ENCODE measurements around the gene PDE12.
"Not testable (repeated sequence)": the region's sequence is repeated elsewhere in the genome, so short reads cannot be mapped to it uniquely, and the experiment has no call there.

The PDE12 gene

GRCh38 chr3:57583544-57583943 lies 27.5 kb downstream of the PDE12 start:
- no peak for DNase-seq (ENCODE audit: low spot score)

- no peak for DNase-seq (ENCODE audit: low spot score)
Observed at GRCh38 chr3:57586778-57587177, 30.7 kb downstream of the PDE12 start.

- no peak for DNase-seq (ENCODE audit: low spot score)
Observed at GRCh38 chr3:57587905-57588304, 31.8 kb downstream of the PDE12 start.

- DNase-seq (ENCODE audit: low spot score) = no peak
Observed at GRCh38 chr3:57592306-57592705, 36.2 kb downstream of the PDE12 start.

GRCh38 chr3:57594144-57594543 lies 38.1 kb downstream of the PDE12 start:
- DNase-seq (ENCODE audit: low spot score) = no peak

GRCh38 chr3:57594576-57594975 lies 38.5 kb downstream of the PDE12 start:
- DNase-seq (ENCODE audit: low spot score) = no peak

GRCh38 chr3:57596495-57597126 lies 40.5 kb downstream of the PDE12 start:
- DNase-seq (ENCODE audit: low spot score) = peak; percentile 83

- DNase-seq (ENCODE audit: low spot score) = peak; percentile 100
Observed at GRCh38 chr3:57597127-57597923, 41.3 kb downstream of the PDE12 start, which contains the start of gene ARF4. Gene ARF4 (minus strand): TSS chr3:57597344. CDS start chr3:57597140, 204 bp downstream.

DNA sequence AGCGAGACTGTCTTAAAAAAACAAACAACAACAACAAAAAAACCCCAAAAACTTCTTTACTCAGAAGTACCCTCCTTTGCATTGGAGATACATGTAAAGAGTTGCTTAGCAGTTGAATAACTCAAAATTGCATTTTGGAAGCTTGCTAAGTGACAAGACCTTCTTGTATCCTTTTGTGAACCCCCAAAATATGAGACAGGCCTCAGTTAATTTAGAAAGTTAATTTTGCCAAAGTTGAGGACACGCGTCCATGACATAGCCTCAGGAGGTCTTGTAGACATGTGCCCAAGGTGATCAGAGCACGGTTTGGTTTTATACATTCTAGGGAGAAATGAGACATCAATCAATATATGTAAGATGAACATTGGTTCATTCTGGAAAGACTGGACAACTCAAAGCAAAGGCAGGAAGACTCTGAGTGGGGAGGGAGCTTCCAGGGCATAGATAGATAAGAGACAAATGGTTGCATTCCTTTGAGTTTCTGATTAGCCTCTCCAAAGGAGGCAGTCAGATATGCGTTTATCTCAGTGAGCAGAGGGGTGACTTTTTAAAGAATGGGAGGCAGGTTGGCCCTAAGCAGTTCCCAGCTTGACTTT lies 42.8 kb downstream of the PDE12 start:
- peak; percentile 36 for DNase-seq (ENCODE audit: low spot score)

DNA sequence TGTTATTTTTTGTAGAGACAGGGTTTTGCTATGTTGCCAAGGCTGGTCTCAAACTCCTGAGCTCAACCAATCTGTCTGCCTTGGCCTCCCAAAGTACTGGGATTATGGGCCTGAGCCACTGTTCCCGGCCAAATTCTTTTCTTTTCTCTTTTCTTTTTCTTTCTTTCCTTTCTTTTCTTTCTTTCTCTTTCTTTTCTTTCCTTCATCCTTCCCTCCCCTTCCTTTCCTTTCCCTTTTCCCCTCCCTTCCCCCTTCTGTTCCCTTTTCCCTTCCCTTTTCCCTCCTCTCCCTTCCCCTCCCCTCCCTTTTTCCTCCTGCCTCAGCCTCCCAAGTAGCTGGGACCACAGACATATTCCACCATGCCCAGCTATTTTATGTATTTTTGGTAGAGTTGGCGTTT lies 44.1 kb downstream of the PDE12 start:
- DNase-seq (ENCODE audit: low spot score) = no peak

GRCh38 chr3:57604971-57605370 lies 48.9 kb downstream of the PDE12 start:
- DNase-seq (ENCODE audit: low spot score) = no peak

DNA sequence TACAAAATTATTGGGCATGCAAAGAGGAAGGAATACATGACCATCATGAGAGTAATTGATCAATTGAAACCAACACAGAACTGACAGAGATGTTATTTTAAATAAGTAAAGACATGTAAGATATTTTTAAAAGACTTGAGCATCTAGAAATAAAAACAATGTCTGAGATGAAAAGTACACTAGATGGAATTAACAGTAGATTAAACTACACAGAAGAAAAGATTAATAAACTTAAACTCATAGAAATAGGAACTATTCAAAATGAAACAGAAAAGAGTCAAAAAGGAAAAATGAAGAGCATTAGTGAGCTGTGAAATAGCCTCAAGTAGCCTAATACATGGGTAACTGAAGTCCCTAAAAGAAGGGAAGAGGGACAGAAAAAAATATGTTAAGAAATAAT lies 49.6 kb downstream of the PDE12 start:
- no peak for DNase-seq (ENCODE audit: low spot score)

DNA sequence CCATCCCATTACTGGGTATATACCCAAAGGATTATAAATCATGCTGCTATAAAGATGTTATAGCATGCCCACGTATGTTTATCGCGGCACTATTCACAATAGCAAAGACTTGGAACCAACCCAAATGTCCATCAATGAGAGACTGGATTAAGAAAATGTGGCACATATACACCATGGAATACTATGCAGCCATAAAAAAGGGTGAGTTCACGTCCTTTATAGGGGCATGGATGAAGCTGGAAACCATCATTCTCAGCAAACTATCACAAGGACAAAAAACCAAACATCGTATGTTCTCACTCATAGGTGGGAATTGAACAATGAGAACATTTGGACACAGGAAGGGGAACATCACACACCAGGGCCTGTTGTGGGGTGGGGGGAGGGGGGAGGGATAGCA lies 55.8 kb downstream of the PDE12 start:
- DNase-seq (ENCODE audit: low spot score) = not testable (repeated sequence)

DNA sequence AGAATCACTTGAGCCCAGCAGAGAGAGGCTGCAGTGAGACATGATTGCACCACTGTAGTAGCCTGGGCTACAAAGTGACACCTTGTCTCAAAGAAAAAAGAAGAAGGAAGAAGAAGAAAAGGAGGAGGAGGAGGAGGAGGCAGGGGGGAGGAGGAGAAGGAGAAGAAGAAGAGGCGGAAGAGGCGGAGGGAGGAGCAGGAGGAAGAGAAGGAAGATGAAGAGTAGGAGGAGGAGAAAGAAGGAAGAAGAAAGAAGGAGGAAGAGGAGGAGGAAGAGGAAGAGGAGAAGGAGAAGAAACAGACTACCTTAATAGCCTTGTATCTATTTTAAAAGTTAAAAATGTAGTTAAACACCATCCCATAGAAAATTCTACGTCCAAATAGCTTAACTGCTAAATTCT lies 60.2 kb downstream of the PDE12 start:
- no peak for DNase-seq (ENCODE audit: low spot score)
